Measurements from ENCODE around the gene PLXNA2. TPM values are rescaled to one million over a fixed set of nuclear protein-coding genes. Genes with fewer than 3 reads are reported as not detected.

The PLXNA2 gene
- total and polyA plus RNA-seq, 2 of the 13 experiments (the other 11 are each of a cell fraction or from before 2014, with no cell fraction given): 1.1 to 2.1 TPM

GRCh38 chr1:208025031-208025430 lies 219.2 kb downstream of the PLXNA2 start:
- Histone ChIP-seq H3K4me3 (replicated peaks in 1 of 3; ENCODE audit: insufficient read depth in 1 of 3, low read depth in 2 of 3, low read length in 3 of 3) (no peak overlapping the region), H3K9me3 (ENCODE audit: low read length) (no peaks in the 10 kb centered on the region), H3K27me3 (ENCODE audit: control insufficient read depth in 1 of 2, insufficient read depth in 2 of 2, low read length in 2 of 2) (peaks cover 0 to 3% of the 10 kb centered on the region in 2 experiments; a peak in 1 of 5 replicates), H3K9ac (ENCODE audit: insufficient read depth, low read depth, low read length) (no peak overlapping the region), H3K36me3 (replicated peaks in 1 of 2; ENCODE audit: control insufficient read depth in 1 of 2, insufficient read depth in 2 of 2, low read length in 2 of 2) (no peaks in the 10 kb centered on the region), H3K4me1 (ENCODE audit: insufficient read depth, low read length) (no peaks in the 10 kb centered on the region), H3K4me2 (ENCODE audit: low read depth, low read length) (no peak overlapping the region), H3K79me2 (ENCODE audit: insufficient read depth, low read length) (no peaks in the 10 kb centered on the region), H4K20me1 (ENCODE audit: insufficient read depth, low read length) (no peaks in the 10 kb centered on the region), H3K27ac (ENCODE audit: extremely low read length, insufficient read depth, low read length) (no peak overlapping the region), H2AFZ (ENCODE audit: low read length) (no peak overlapping the region)
- POLR2A ChIA-PET: no interaction called here
- 65% methylated on average over 7 of the region's 7 CpGs for WGBS (ENCODE audit: low lambda C conversion rate)
- no TSS peak for BruUV-seq (replicated peaks)
- CTCF ChIA-PET (ENCODE audit: low intra/inter-chr PET ratio, low total read pairs): no interaction called here
- ATAC-seq (no peak), DNase-seq (ENCODE audit: low spot score) (no peak), FAIRE-seq (no peak)
- in situ Hi-C loops (cut with HindIII; ENCODE audit: extremely low pct_ligation_motif_present, low pct_unique_long_range_greater_than_20kb): no loop called here
- TF ChIP-seq SP140L (CRISPR knock-in tag; IDR thresholded peaks at IDR 0.05; ENCODE audit: borderline replicate concordance): no peak
- TF ChIP-seq NBN (conservative IDR thresholded peaks at IDR 0.05): no peak
- no peak for TF ChIP-seq RFX3 (CRISPR knock-in tag; IDR thresholded peaks at IDR 0.05)
- TF ChIP-seq, protein P1, sequence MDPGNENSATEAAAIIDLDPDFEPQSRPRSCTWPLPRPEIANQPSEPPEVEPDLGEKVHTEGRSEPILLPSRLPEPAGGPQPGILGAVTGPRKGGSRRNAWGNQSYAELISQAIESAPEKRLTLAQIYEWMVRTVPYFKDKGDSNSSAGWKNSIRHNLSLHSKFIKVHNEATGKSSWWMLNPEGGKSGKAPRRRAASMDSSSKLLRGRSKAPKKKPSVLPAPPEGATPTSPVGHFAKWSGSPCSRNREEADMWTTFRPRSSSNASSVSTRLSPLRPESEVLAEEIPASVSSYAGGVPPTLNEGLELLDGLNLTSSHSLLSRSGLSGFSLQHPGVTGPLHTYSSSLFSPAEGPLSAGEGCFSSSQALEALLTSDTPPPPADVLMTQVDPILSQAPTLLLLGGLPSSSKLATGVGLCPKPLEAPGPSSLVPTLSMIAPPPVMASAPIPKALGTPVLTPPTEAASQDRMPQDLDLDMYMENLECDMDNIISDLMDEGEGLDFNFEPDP (CRISPR knock-in tag; conservative IDR thresholded peaks at IDR 0.05): no peak
- TF ChIP-seq, protein P2, sequence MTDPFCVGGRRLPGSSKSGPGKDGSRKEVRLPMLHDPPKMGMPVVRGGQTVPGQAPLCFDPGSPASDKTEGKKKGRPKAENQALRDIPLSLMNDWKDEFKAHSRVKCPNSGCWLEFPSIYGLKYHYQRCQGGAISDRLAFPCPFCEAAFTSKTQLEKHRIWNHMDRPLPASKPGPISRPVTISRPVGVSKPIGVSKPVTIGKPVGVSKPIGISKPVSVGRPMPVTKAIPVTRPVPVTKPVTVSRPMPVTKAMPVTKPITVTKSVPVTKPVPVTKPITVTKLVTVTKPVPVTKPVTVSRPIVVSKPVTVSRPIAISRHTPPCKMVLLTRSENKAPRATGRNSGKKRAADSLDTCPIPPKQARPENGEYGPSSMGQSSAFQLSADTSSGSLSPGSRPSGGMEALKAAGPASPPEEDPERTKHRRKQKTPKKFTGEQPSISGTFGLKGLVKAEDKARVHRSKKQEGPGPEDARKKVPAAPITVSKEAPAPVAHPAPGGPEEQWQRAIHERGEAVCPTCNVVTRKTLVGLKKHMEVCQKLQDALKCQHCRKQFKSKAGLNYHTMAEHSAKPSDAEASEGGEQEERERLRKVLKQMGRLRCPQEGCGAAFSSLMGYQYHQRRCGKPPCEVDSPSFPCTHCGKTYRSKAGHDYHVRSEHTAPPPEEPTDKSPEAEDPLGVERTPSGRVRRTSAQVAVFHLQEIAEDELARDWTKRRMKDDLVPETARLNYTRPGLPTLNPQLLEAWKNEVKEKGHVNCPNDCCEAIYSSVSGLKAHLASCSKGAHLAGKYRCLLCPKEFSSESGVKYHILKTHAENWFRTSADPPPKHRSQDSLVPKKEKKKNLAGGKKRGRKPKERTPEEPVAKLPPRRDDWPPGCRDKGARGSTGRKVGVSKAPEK (CRISPR knock-in tag; IDR thresholded peaks at IDR 0.05; ENCODE audit: borderline replicate concordance): no peak
- no peak for TF ChIP-seq ZNF382 (CRISPR knock-in tag; IDR thresholded peaks at IDR 0.05; ENCODE audit: borderline replicate concordance)
- TF ChIP-seq KLF6 (CRISPR knock-in tag; IDR thresholded peaks at IDR 0.05): no peak
- intact Hi-C loops (cut with micrococcal nuclease; ENCODE audit: unreplicated experiment): no loop called here

Data from HepG2 (cell line).